Testis (tissue), 2 donors: ENCODE results near the gene APOF.
"Not testable (repeated sequence)": the region's sequence is repeated elsewhere in the genome, so short reads cannot be mapped to it uniquely, and the experiment has no call there.

Experiments
- POLR2A ChIP-seq: fragments of 450-650 bp; IDR thresholded peaks from one replicate; pipeline ENCODE4 v1.6.1; 2017; ENCODE audit warnings: antibody characterized with exemption, mild to moderate bottlenecking, moderate library complexity
- TF ChIP-seq, protein P1 (sequence below), 3 experiments: fragments of 450-650 bp in 2 of 3; fragments of 200-600 bp in 1 of 3; sonication (generic) in 1 of 3; IDR thresholded peaks; one replicate each; pipeline ENCODE4 v1.5.1; 2016 to 2019; ENCODE audit warnings: antibody characterized with exemption in 3 of 3, mild to moderate bottlenecking in 2 of 3, moderate library complexity in 1 of 3

DNA sequence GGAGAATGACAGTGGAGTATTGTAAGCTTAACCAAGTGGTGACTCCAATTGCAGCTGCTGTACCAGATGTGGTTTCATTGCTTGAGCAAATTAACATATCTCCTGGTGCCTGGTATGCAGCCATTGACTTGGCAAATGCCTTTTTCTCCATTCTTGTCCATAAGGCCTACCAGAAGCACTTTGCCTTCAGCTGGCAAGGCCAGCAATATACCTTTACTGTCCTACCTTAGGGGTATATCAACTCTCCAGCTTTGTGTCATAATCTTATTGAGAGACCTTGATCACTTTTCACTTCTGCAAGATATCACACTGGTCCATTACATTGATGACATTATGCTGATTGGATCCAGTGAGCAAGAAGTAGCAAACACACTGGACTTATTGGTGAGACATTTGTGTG lies 39.0 kb upstream of the APOF start:
- TF ChIP-seq, protein P1, sequence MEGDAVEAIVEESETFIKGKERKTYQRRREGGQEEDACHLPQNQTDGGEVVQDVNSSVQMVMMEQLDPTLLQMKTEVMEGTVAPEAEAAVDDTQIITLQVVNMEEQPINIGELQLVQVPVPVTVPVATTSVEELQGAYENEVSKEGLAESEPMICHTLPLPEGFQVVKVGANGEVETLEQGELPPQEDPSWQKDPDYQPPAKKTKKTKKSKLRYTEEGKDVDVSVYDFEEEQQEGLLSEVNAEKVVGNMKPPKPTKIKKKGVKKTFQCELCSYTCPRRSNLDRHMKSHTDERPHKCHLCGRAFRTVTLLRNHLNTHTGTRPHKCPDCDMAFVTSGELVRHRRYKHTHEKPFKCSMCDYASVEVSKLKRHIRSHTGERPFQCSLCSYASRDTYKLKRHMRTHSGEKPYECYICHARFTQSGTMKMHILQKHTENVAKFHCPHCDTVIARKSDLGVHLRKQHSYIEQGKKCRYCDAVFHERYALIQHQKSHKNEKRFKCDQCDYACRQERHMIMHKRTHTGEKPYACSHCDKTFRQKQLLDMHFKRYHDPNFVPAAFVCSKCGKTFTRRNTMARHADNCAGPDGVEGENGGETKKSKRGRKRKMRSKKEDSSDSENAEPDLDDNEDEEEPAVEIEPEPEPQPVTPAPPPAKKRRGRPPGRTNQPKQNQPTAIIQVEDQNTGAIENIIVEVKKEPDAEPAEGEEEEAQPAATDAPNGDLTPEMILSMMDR (IDR thresholded peaks at IDR 0.05): not testable (repeated sequence)
- not testable (repeated sequence) for TF ChIP-seq POLR2A
